Hematopoietic multipotent progenitor cell treated with erythropoietin and hydrocortisone succinate and interleukin-3 and kit ligand, for 6 days (in vitro differentiated cells): Measurements from ENCODE around the gene EDC4.
"Not testable (repeated sequence)": the region's sequence is repeated elsewhere in the genome, so short reads cannot be mapped to it uniquely, and the experiment has no call there.

Experiments
- DNase-seq: peaks from one replicate; pipeline ENCODE4 v3.0.0-alpha.2; 2015

EDC4 gene

DNA sequence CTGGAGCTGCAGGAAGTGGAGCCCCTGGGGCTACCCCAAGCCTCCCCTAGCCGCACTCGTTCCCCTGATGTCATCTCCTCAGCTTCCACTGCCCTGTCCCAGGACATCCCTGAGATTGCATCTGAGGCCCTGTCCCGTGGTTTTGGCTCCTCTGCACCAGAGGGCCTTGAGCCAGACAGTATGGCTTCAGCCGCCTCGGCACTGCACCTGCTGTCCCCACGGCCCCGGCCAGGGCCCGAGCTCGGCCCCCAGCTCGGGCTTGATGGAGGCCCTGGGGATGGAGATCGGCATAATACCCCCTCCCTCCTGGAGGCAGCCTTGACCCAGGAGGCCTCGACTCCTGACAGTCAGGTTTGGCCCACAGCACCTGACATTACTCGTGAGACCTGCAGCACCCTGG lies 7.7 kb downstream of the EDC4 start:
- DNase-seq: no peak

DNA sequence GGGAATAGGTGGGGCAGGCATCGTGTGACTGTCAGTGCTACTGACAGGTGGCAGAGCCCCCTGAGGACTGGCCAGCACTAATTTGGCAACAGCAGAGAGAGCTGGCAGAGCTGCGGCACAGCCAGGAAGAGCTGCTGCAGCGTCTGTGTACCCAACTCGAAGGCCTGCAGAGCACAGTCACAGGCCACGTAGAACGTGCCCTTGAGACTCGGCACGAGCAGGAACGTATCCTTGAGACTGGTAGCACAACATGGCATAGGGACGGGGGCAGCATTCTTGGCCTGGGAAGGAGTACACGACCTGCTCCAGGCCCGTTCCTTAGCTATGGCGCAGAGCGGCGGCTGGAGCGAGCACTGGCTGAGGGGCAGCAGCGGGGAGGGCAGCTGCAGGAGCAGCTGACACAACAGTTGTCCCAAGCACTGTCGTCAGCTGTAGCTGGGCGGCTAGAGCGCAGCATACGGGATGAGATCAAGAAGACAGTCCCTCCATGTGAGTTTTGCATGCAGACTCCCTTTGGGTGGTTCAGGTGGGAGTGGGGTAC lies 8.8 kb downstream of the EDC4 start:
- no peak for DNase-seq

DNA sequence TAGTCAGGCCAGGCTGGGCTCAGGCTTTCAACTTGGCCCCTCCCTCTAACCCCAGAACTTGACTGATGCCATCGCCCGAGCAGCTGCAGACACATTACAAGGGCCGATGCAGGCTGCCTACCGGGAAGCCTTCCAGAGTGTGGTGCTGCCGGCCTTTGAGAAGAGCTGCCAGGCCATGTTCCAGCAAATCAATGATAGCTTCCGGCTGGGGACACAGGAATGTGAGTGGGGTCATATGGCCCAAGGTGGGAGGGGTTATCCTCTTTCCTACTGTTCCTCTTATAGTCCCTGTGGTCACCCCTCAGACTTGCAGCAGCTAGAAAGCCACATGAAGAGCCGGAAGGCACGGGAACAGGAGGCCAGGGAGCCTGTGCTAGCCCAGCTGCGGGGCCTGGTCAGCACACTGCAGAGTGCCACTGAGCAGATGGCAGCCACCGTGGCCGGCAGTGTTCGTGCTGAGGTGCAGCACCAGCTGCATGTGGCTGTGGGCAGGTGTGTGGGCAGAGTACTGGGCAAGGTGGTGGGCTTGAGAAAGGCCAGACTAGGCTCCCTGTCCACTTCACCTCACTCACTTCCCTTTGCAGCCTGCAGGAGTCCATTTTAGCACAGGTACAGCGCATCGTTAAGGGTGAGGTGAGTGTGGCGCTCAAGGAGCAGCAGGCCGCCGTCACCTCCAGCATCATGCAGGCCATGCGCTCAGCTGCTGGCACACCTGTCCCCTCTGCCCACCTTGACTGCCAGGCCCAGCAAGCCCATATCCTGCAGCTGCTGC lies 9.7 kb downstream of the EDC4 start:
- no peak for DNase-seq

DNA sequence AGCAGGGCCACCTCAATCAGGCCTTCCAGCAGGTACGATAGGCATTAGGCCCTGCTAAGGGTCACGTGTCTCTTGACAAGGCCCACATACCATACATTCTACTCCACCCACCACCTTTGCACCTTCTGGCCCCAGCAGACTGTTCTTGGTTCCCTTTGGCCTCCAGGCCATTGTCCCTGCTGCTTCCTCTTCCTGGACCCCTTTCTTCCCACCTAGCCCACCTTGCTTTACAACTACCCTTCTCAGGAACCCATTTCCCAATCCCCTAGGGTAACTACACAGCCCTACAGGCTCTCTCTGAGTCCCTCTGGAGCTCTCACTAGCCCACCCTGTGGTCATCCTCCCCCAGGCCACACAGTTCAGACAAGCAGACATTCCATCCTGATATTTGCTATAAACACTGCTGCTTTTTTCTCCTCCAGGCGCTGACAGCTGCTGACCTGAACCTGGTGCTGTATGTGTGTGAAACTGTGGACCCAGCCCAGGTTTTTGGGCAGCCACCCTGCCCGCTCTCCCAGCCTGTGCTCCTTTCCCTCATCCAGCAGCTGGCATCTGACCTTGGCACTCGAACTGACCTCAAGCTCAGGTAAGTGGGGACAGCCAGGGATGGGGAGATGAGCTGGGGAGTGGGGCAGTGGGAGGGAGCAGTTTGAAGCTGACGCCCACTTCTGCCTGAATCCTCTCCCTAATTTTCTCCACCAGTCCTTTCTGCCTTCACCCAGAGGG lies 10.5 kb downstream of the EDC4 start:
- no peak for DNase-seq

DNA sequence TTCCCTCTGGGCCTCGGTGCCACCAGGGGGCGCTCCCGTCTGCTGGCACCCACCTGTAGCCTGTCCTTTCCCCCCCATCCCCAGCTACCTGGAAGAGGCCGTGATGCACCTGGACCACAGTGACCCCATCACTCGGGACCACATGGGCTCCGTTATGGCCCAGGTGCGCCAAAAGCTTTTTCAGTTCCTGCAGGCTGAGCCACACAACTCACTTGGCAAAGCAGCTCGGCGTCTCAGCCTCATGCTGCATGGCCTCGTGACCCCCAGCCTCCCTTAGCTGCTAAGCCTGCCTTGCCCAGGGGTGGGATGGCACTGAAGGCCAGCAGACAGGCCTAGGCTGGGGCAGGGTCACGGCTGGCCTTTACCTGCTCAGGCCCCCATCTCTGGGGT lies 11.0 kb downstream of the EDC4 start:
- peak; percentile 77 for DNase-seq

DNA sequence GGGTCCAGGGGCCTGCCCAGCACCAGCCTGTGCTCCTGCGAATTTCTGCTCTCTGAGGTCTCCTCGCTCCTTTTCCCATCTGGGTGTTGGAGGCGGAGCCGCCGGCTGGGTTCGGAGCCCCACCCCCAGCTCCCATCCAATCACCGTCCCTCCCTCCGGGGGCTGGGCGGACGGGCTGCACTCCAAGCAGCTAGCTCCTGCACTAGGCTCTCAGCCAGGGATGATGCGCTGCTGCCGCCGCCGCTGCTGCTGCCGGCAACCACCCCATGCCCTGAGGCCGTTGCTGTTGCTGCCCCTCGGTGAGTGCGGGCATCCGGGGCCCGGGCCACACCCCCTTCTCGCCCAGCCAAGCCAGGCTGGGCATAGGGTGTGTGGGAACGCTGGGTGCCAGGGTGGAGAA lies 11.8 kb downstream of the EDC4 start, which contains the start of gene NRN1L:
TSS of gene NRN1L (plus strand) at position 202 of the 400 bp plus-strand sequence. CDS start at position 221, 19 bp downstream.
- DNase-seq: peak; percentile 19

DNA sequence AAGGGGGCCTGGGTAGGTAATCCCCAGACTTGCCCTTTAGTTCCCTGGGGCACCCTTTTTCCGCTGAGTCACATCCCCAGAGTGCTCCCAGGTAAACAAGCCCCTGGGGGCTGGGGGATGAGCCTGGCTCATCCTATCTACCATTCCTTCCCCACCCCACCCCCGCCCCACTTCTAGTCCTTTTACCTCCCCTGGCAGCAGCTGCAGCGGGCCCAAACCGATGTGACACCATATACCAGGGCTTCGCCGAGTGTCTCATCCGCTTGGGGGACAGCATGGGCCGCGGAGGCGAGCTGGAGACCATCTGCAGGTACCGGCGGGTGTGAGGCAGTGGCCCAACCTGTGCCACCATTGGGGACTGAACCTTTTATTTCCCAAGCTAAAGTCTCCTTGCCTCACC lies 12.7 kb downstream of the EDC4 start:
- no peak for DNase-seq

DNA sequence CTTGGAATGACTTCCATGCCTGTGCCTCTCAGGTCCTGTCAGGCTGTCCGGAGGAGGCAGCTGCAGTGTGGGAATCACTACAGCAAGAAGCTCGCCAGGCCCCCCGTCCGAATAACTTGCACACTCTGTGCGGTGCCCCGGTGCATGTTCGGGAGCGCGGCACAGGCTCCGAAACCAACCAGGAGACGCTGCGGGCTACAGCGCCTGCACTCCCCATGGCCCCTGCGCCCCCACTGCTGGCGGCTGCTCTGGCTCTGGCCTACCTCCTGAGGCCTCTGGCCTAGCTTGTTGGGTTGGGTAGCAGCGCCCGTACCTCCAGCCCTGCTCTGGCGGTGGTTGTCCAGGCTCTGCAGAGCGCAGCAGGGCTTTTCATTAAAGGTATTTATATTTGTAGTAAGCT lies 13.1 kb downstream of the EDC4 start:
- DNase-seq: no peak

DNA sequence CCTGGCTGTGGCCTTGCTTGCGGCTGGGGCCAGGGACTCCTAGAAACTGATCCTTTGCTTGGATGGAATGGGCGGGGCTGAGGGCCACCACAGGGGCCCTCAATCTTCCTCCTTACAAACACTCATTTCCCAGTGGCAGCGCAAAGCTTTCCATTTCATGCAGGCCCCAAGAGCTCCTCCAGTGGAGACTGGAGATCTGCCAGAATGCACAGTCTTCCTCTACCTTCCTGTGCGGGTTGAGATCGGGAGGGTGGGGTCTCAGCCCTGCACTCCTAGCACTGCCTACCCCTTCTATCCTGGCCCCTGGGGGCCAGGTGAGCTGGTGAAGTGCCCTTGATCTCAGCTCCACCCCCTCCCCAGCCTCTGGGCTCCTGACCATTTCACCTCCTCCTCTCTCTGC lies 13.5 kb downstream of the EDC4 start:
- DNase-seq: no peak

DNA sequence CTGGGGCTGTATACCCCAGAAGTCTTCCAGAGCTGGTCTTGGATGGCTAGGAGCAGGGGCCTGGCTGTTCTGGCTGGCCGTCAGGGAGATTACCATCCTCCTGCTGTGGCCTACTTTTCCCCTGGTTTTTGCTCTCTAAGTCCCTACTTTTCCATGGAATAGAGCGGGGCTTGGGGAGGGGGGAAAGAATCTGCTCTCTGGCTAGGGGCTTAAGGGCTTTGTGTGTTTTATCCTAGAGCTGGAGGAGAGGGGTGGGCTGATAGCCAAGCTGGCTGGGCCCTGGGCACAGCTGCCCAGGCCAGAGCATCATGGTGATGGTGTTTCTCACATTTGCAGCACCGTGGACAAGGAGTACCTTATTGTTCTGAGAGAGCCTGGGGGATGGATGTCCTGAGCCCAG lies 15.5 kb downstream of the EDC4 start:
- DNase-seq: no peak

DNA sequence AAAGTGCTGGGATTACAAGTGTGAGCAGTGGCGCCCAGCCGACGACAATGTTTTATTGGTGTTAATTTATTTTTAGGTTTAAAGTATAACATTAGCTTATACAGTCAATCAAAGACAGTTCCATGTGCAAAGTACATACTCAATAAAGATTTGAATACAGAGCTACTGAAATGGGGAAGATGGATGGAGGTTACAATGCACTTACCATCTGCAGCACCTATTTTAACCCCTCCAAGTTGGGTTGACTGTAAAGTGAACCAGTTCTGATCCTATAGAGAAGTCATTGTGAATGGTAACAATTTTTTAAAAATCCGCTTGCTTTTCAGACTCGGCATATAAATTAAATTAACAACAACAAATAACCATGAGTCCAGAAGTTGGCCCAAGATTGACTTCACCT lies 19.5 kb downstream of the EDC4 start:
- no peak for DNase-seq

DNA sequence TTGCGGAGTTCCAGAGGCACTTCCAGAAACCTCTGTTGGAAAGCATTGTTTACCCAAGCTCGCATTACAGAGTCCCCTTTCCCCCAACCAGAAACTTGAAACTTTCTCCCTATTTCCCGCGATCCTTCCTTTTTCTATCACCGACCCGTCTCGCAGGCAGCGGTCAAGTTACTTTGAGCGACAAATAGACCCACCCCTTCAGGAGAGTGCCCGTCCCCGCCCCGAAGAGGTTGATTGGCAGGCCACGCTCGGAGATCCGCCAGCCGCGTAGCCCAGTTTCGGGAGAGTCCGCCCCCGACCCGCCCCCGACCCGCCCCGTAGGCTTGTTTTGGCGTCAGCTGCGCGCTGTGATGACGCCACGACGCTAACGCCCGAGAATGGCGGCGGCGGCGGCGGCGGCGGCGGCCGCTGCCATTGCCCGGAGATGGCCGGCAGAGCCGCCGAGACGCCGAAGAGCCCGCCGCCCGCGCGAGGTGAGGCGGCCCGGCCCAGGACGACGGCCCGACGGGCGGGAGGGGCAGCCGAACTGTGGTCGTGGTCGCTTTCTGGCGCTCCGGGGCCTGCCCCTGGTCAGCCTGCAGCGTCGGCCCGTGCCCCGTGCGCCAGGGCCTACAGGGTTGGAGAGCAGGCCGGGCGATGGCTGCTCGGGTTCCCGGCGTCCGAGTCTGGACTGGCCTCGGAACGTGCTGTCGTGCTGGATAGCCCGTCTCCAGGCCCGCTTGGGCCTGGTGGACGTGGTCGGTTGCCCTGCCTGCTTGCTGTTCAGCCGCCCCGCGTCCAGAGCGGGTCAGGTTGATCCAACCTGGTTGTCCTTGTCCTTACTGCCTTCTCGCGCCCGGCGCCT lies 20.3 kb downstream of the EDC4 start, which contains the start of gene PSKH1:
TSS of gene PSKH1 (plus strand) at position 356 of the 844 bp plus-strand sequence. CDS start 15,496 bp downstream, outside the sequence.
- DNase-seq: peak; percentile 98

DNA sequence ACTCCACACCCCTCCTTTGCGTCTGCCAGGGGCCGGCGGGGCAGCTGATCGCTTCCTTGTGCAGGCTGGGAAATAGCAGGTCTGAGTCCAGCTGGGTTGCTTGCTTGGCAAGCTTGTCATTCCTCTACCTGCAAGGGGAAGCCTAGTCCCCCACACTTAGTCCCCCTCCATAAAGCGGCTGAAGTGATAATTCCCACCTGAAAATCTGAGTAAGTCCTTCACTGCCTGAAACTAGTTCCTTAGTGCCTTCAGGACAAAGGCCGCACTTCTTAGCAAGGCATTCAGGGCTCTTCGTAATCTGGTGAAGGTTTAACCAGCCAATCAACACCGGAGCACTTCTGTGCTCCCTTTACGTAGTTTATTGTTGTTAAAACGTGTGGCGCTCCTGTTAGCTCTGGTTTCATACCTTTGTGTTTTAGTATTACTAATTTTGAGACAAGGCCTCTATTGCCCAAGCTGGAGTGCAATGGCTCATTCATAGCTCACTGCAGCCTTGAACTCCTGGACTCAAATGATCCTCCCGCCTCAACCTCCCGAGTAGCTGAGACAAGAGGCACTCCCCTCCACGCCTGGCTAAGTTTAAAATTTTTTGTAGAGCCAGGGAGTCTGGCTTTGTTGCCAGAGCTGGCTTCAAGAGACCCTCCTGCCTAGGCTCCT lies 21.0 kb downstream of the EDC4 start:
- DNase-seq: peak; percentile 27

DNA sequence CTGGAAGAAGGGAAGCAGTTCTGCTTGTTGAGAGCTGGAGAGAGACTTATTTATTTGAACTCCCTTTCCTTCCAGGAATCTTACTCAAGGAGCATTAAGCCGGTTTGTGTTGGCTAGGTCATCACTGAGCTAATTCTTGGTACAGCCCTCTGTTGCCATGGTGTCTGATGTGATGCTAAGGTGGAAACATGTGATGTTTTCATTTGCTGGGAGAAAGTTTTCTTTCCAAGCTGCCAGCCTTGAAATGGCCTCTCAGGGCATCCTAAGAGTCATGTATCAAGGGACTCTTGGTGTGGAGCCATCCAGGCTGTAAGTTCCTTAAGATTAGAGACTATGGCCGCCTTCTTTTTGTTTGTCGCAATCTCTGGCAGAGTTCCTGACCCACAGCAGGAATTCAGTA lies 24.4 kb downstream of the EDC4 start:
- DNase-seq: no peak

DNA sequence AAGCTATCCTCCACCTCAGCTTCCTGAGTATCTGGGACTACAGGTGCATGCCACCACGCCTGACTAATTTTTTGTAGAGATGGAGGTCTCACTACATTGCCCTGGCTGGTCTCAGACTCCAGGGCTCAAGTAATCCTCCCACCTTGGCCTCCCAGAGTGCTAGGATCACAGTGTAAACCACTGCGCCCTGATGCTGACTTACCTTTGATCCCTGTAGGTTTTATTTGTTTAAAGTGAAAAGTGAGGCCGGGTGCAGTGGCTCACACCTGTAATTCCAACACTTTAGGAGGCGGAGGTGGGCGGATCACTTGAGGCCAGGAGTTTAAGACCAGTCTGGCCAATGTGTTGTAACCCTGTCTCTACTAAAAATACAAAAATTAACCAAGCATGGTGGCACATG lies 28.9 kb downstream of the EDC4 start:
- DNase-seq: no peak

DNA sequence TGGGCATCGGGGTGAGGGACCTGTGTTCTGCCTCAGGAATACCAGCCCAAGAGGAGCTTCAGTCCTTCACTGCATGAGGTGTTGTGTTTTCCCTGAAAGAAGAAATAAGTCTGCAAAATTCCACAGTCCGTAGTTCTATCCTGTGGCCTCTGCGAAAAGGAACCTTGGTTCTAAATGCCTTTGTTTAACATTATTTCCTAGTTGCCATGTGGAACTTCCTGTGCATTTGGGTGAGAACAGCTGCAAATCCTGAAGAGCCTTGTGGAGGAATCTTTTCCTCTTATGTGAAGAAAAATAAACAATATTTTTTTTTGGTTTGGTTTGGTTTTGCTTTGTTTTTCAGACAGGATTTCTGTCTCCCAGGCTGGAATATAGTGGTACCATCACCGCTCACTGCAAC lies 30.0 kb downstream of the EDC4 start:
- DNase-seq: no peak

DNA sequence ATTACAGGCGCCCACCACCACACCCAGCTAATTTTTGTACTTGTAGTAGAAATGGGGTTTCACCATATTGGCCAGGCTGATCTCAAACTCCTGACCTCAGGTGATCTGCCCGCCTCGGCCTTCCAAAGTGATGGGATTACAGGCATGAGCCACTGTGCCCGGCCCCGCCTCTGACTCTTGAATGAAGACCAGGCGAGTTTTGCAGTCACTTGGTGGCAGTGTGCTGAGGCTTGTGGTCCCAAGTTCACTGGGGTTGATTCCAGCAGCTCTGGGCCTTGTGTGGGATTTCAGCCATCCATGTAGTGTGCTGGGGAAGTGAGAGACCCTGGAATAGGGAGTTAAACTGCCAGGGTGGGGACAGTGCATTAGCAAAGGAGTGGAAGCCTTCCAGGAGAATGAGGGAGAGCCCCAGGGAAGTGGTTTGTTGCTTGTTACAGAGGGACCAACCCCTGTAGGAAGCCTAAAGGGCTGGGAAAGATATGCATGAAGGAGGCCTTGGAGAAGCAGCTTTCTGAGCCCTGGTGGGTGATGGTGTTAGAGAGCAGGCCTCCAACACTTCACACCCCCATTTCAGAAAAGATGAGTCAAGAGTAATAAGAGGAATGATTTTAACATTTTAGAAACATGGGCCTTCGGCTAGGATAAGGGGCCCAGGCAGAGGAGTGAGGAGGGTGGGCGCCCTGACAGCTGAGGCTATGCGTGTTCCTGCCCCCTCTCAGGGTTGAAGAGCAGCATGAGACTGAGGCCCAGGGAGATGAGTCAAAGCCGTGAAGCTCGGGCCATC lies 34.7 kb downstream of the EDC4 start:
- no peak for DNase-seq

DNA sequence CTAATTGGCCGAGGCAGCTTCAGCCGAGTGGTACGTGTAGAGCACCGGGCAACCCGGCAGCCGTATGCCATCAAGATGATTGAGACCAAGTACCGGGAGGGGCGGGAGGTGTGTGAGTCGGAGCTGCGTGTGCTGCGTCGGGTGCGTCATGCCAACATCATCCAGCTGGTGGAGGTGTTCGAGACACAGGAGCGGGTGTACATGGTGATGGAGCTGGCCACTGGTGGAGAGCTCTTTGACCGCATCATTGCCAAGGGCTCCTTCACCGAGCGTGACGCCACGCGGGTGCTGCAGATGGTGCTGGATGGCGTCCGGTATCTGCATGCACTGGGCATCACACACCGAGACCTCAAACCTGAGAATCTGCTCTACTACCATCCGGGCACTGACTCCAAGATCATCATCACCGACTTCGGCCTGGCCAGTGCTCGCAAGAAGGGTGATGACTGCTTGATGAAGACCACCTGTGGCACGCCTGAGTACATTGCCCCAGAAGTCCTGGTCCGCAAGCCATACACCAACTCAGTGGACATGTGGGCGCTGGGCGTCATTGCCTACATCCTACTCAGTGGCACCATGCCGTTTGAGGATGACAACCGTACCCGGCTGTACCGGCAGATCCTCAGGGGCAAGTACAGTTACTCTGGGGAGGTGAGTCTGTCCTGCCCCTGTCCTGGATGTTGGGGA lies 36.3 kb downstream of the EDC4 start:
- no peak for DNase-seq

DNA sequence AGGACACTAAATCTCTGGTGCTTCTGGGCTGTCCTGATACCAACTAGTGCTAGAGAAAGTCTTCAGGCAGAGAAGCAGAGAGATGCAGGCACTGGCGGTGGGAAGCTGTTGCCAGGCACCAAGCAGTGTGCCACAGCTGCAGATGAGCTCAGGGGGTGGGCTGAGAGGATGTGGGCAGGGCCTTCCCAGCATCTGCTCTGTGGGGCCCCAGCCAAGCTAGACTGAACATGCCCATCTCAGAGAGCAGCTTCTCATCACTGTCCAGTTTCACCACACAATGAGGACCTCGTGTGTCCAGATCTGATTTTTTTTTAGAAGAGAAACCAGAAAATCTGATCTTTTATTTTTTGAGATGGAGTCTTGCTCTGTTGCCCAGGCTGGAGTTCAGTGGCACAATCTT lies 37.3 kb downstream of the EDC4 start:
- no peak for DNase-seq

DNA sequence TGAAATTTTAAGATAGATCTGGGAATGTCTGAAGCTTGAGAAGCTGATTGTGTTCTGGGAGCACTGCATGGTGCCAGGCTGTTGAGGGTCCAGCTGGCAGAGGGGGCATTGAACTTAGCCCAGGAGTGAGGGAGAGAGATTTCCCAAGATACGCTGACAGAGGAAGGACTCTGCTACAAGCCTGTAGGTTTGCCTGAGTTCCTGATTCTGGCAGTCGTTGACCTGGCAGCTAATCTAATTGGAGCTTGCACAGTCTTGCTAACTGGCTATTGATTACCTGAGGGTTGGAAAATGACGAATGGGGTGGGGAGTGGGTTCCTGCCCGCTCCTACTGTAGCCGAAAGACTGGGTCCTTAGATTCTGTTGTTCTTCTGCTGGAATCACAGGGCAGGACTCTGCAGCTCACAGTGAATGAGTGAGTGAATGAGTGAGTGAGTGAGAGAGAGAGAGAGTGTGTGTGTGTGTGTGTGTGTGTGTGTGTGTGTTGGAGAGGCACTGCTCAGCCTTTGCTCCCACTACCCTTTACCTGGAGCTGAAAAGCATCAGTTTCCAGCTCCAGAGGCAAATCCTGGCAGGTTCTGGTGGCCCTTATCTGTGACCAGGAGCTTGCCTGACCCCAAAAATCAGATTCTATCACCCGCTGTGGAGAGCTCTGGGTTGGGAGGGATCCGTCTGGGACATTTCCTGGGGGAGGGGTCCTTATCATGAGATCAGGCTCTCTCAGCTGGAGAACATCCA lies 42.1 kb downstream of the EDC4 start:
- DNase-seq: no peak

DNA sequence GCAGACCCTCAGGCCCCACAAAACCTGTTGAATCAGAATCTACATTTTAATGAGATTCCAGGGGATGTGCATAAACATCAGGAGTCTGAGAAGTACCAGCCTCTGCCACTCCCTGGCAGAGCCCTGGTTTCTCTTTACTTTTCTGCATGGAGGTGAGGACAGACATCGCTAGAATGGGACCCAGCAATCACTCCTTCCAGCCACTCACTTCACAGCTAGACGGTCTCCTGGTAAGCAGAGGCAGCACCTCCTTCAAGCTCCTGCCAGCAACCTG lies 42.6 kb downstream of the EDC4 start:
- DNase-seq: not testable (repeated sequence)
